Right lobe of liver (tissue), 6 donors: ENCODE results near the gene UGT1A8. TPM values are rescaled to one million over a fixed set of nuclear protein-coding genes. Genes with fewer than 3 reads are reported as not detected.

Experiments used
- ATAC-seq, 4 donors: fragments of 200-7000 bp; cut with Tn5 transposase; one replicate each; pipeline ENCODE4 v1.9.1; 2020; ENCODE audit warnings: mild to moderate bottlenecking in 4 of 4, moderate library complexity in 4 of 4
- DNase-seq, 3 donors: peaks; one replicate each; pipeline ENCODE4 v3.0.0-alpha.2; 2020
- H3K27ac ChIP-seq, 3 donors: fragments of 200-600 bp; one replicate each; pipeline ENCODE4 v1.8.0; 2022
- H3K27me3 ChIP-seq, 2 donors: fragments of 200-600 bp; one replicate each; pipeline ENCODE4 v1.8.0; 2022
- H3K36me3 ChIP-seq, 4 donors: fragments of 200-600 bp; sonication (generic) in 1 of 4; one replicate each; pipeline versions ENCODE4 v1.5.1 to v1.8.0; 2017 to 2022; ENCODE audit warnings: control low read depth in 1 of 4
- H3K4me1 ChIP-seq, 4 donors: fragments of 200-600 bp; sonication (generic) in 1 of 4; one replicate each; pipeline versions ENCODE4 v1.5.1 to v1.8.0; 2017 to 2022; ENCODE audit warnings: control low read depth in 1 of 4
- H3K4me3 ChIP-seq, 3 donors: fragments of 200-600 bp; one replicate each; pipeline ENCODE4 v1.8.0; 2022
- H3K9me3 ChIP-seq, 4 donors: fragments of 200-600 bp; sonication (generic) in 1 of 4; one replicate each; pipeline versions ENCODE4 v1.5.1 to v1.8.0; 2017 to 2022; ENCODE audit warnings: control low read depth in 1 of 4
- POLR2A ChIP-seq: fragments of 450-650 bp; IDR thresholded peaks from one replicate; pipeline ENCODE4 v1.6.1; 2017; ENCODE audit warnings: antibody characterized with exemption, mild to moderate bottlenecking
- WGBS: methylation state at CpG from one replicate; pipeline ENCODE4 v1.1.6; 2018; ENCODE audit warnings: low coverage, low lambda C conversion rate; ENCODE audit not compliant: insufficient coverage; ENCODE audit errors: missing lambda C conversion rate; 5-methylcytosine and 5-hydroxymethylcytosine counted together
- intact Hi-C, 2 donors: fragments of 100-400 bp; cut with DNase I; formaldehyde crosslinking; loops; one replicate each; pipeline versions ENCODE4 v1.11.2 to v1.14.1; 2022
- total RNA-seq, 6 experiments: library from RNA; depleted of rRNA in 2 of 6; stranded (reverse); fragments of >200 nt in 2 of 6; fragmentation: NEBNext Ultra II Directional in 3 of 6; extraction: Animal tissue kit (Norgen Biotek cat#: 25700) in 3 of 6; gene quantifications; one replicate each; pipeline versions ENCODE4 v1.1.0 to v1.2.4, GENCODE V29; 2016 to 2023
- TF ChIP-seq, protein P1 (sequence below), 4 donors: fragments of 200-600 bp in 3 of 4; fragments of 450-650 bp in 1 of 4; IDR thresholded peaks; one replicate each; pipeline versions ENCODE4 v1.5.1 to v1.8.0; 2016 to 2022; ENCODE audit warnings: antibody characterized with exemption in 4 of 4, mild to moderate bottlenecking in 2 of 4
- donor health status: DM: no; HTN: yes; CAD: no.
- donor health status: DM: no; HTN: no; CAD: no.
- donor health status: DM: no; HTN: no; CAD: no.
- donor health status: DM: no; HTN: yes; CAD: no.
- donor health status: DM: no; HTN: yes; CAD: no.

Gene UGT1A8
- total RNA-seq, 6 experiments from 2014 or later: 0.51 to 3.8 (median 1.7) TPM

DNA sequence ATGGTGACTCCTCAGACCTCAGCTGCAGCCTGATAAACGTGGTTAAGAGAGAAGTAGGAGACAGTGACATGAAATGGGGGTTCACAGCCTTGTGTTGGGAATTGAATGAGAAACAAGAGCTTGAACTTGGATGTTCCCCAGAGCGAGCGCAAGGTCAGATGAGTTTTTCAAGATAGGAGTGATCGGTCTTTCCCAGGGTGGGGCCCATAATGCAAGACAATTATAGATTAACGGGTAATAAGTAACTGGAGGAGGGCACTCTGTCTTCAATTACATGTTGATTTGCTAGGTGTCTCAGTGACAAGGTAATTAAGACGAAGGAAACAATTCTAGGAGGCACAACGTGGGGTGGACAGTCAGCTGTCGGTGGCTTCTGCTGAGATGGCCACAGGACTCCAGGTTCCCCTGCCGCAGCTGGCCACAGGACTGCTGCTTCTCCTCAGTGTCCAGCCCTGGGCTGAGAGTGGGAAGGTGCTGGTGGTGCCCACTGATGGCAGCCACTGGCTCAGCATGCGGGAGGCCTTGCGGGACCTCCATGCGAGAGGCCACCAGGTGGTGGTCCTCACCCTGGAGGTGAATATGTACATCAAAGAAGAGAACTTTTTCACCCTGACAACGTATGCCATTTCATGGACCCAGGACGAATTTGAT is 95.3 kb downstream of the UGT1A8 start, which contains the start of gene UGT1A5:
UGT1A5 (plus strand) TSS at position 297 of the 651 bp plus-strand sequence; CDS start at position 382, 85 bp downstream.
- H3K4me3 ChIP-seq: no peak within 1 kb of the TSS

DNA sequence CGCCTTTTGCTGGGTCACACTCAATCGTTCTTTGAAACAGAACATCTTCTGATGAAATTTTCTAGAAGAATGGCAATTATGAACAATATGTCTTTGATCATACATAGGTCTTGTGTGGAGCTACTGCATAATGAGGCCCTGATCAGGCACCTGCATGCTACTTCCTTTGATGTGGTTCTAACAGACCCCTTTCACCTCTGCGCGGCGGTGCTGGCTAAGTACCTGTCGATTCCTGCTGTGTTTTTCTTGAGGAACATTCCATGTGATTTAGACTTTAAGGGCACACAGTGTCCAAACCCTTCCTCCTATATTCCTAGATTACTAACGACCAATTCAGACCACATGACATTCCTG is 95.8 kb downstream of the UGT1A8 start:
- Histone ChIP-seq H3K4me1 (peaks cover 0 to 87% (median 17%) of the 10 kb centered on the region in 4 donors), H3K27me3 (no peaks in the 10 kb centered on the region), H3K27ac (peak overlapping the region in 1 of 3 donors; percentile 29), H3K4me3 (no peak overlapping the region), H3K36me3 (peaks cover 0 to 3% (median 0%) of the 10 kb centered on the region in 4 donors), H3K9me3 (no peaks in the 10 kb centered on the region)
- ATAC-seq: no peak
- intact Hi-C loops: no loop called here
- DNase-seq: no peak
- WGBS: 68% methylated on average over 5 of the region's 7 CpGs
- TF ChIP-seq POLR2A: no peak
- TF ChIP-seq, protein P1, sequence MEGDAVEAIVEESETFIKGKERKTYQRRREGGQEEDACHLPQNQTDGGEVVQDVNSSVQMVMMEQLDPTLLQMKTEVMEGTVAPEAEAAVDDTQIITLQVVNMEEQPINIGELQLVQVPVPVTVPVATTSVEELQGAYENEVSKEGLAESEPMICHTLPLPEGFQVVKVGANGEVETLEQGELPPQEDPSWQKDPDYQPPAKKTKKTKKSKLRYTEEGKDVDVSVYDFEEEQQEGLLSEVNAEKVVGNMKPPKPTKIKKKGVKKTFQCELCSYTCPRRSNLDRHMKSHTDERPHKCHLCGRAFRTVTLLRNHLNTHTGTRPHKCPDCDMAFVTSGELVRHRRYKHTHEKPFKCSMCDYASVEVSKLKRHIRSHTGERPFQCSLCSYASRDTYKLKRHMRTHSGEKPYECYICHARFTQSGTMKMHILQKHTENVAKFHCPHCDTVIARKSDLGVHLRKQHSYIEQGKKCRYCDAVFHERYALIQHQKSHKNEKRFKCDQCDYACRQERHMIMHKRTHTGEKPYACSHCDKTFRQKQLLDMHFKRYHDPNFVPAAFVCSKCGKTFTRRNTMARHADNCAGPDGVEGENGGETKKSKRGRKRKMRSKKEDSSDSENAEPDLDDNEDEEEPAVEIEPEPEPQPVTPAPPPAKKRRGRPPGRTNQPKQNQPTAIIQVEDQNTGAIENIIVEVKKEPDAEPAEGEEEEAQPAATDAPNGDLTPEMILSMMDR (IDR thresholded peaks at IDR 0.05): no peak

More for the DNA sequence above, 95.3 kb downstream of the UGT1A8 start, which contains the start of gene UGT1A5:
- Histone ChIP-seq H3K36me3 (peaks cover 0 to 3% (median 0%) of the 10 kb centered on the region in 4 donors), H3K9me3 (no peaks in the 10 kb centered on the region), H3K4me1 (peaks cover 0 to 87% (median 17%) of the 10 kb centered on the region in 4 donors), H3K27me3 (no peaks in the 10 kb centered on the region), H3K27ac (peak within 1 kb of the TSS in 1 of 3 donors; percentile 29)
- intact Hi-C loops: no loop called here
- DNase-seq (no peak), ATAC-seq (peak in 2 of 4 donors; percentile 5)
- 58% methylated on average over 9 of the region's 14 CpGs for WGBS
- no peak for TF ChIP-seq POLR2A
- TF ChIP-seq, protein P1 (IDR thresholded peaks at IDR 0.05): no peak

DNA sequence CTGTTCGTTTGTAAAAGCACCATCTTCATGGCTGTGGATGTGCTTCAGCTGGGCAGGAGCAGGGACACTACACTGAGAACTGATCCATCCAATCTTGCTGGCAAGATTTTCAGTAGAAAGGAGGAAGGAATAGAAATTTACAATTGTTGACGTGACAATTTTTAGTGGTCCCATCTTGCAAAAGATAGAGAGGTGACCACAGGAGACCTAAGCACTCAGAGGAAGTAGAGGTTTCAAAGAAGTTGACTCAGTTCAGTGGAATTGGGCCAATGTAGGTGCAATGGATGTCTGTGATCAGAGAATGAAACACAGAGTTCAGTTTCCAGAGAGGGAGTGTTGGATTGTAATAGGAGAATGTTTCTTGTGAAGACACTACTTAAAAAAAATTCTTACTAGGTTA is 96.7 kb downstream of the UGT1A8 start:
- no peak for DNase-seq
- H3K4me3 ChIP-seq: no peak overlapping the region
- WGBS: 60% methylated on average over 2 of the region's 2 CpGs
- H3K4me1 ChIP-seq: peaks cover 0 to 79% (median 16%) of the 10 kb centered on the region in 4 donors
- H3K9me3 ChIP-seq: no peaks in the 10 kb centered on the region
- no peak for ATAC-seq
- peaks cover 0 to 3% (median 0%) of the 10 kb centered on the region in 4 donors for H3K36me3 ChIP-seq
- no peak overlapping the region for H3K27ac ChIP-seq
- intact Hi-C loops: no loop called here
- TF ChIP-seq POLR2A: no peak
- TF ChIP-seq, protein P1 (IDR thresholded peaks at IDR 0.05): no peak
- no peaks in the 10 kb centered on the region for H3K27me3 ChIP-seq

DNA sequence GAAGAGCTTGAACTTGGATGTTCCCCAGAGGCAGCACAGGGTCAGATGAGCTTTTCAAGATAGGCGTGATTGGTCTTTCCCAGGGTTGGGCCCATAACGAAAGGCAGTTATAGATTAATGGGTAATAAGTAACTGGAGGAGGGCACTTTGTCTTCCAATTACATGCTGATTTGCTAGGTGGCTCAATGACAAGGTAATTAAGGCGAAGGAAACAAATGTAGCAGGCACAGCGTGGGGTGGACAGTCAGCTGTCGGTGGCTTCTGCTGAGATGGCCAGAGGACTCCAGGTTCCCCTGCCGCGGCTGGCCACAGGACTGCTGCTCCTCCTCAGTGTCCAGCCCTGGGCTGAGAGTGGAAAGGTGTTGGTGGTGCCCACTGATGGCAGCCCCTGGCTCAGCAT is 101.1 kb downstream of the UGT1A8 start, which contains the start of gene UGT1A4:
UGT1A4 (plus strand) TSS at position 185 of the 400 bp plus-strand sequence; CDS start at position 270, 85 bp downstream.
- intact Hi-C loops: loop anchor here in 1 of 2 donors (5.0 kb wide), 1 partner anchor 44 kb away; the partner anchor contains the start of gene UGT1A1
- 25% methylated on average over 4 of the region's 7 CpGs for WGBS
- Histone ChIP-seq H3K36me3 (no peaks in the 10 kb centered on the region), H3K27me3 (no peaks in the 10 kb centered on the region), H3K4me3 (peak within 1 kb of the TSS; percentile 39 to 76 (median 63)), H3K9me3 (no peaks in the 10 kb centered on the region), H3K27ac (peak within 1 kb of the TSS in 2 of 3 donors; percentile 72 to 91), H3K4me1 (peaks cover 0 to 37% (median 6%) of the 10 kb centered on the region in 4 donors)
- DNase-seq: peak; percentile 56 to 91 (median 88)
- TF ChIP-seq, protein P1 (IDR thresholded peaks at IDR 0.05): no peak
- TF ChIP-seq POLR2A: peak; percentile 88
- peak; percentile 81 to 94 (median 88) for ATAC-seq
